Kidney (tissue), 14 donors: ENCODE results near the gene ENTR1. TPM values are rescaled to one million over a fixed set of nuclear protein-coding genes. Genes with fewer than 3 reads are reported as not detected.

Experiments
- DNase-seq, 5 donors: peaks; one replicate each; pipeline ENCODE4 v3.0.0-alpha.2; 2013 to 2020
- FAIRE-seq: peaks from 2 replicates; lab custom pipeline; 2012; peaks lifted over from hg19 to GRCh38; lab: Jason Lieb, UNC
- H3K27ac ChIP-seq, 2 donors: one replicate each; pipeline ENCODE4 v1.7.0; 2013; ENCODE audit warnings: low read depth in 2 of 2, low read length in 2 of 2, inconsistent platforms in 1 of 2
- H3K27me3 ChIP-seq: one replicate; pipeline ENCODE4 v1.7.1; 2013; ENCODE audit warnings: low read length, inconsistent platforms; ENCODE audit not compliant: control insufficient read depth, insufficient read depth
- H3K36me3 ChIP-seq, 3 donors: one replicate each; pipeline versions ENCODE4 v1.7.0 to v1.7.1; 2013; ENCODE audit warnings: low read length in 3 of 3, control low read depth in 1 of 3, inconsistent platforms in 1 of 3; ENCODE audit not compliant: insufficient read depth in 3 of 3, control insufficient read depth in 2 of 3
- H3K4me1 ChIP-seq, 3 donors: one replicate each; pipeline versions ENCODE4 v1.7.0 to v1.7.1; 2013; ENCODE audit warnings: low read length in 3 of 3, inconsistent platforms in 1 of 3, low read depth in 1 of 3; ENCODE audit not compliant: control insufficient read depth in 2 of 3, insufficient read depth in 2 of 3
- H3K4me3 ChIP-seq, 3 donors: one replicate each; pipeline versions ENCODE4 v1.7.0 to v1.8.1; 2013; ENCODE audit warnings: low read length in 3 of 3, control low read depth in 1 of 3, inconsistent platforms in 1 of 3
- H3K9ac ChIP-seq, 3 donors: one replicate each; pipeline versions ENCODE4 v1.7.0 to v1.7.1; 2013; ENCODE audit warnings: low read length in 3 of 3, control low read depth in 1 of 3, inconsistent platforms in 1 of 3
- H3K9me3 ChIP-seq, 3 donors: one replicate each; pipeline versions ENCODE4 v1.7.0 to v1.7.1; 2013; ENCODE audit warnings: low read length in 3 of 3, control low read depth in 1 of 3, inconsistent platforms in 1 of 3; ENCODE audit not compliant: control insufficient read depth in 2 of 3, insufficient read depth in 1 of 3
- intact Hi-C: fragments of 100-400 bp; cut with DNase I; formaldehyde crosslinking; loops from one replicate; pipeline ENCODE4 v1.11.1; 2022
- polyA plus RNA-seq: library from polyadenylated mRNA; stranded (reverse); fragments of 350-450 nt; fragmentation: Illumina TruSeq; extraction: RNeasy Lipid Tissue Mini Kit (QIAGEN cat#74804); gene quantifications from one replicate; pipeline ENCODE4 v1.2.3, GENCODE V29; 2014; ENCODE audit warnings: low read depth, low replicate concordance; ENCODE audit not compliant: insufficient read depth
- total RNA-seq: library from RNA; stranded (reverse); fragmentation: NEBNext Ultra II Directional; extraction: Animal tissue kit (Norgen Biotek cat#: 25700); gene quantifications from one replicate; pipeline ENCODE4 v1.2.1, GENCODE V29; 2021
- TF ChIP-seq, protein P1 (sequence below): IDR thresholded peaks from 3 replicates; pipeline ENCODE4 v1.5.1; 2012; ENCODE audit warnings: mild to moderate bottlenecking, moderate library complexity, borderline replicate concordance; ENCODE audit not compliant: insufficient read depth; ENCODE audit errors: extremely low read depth
- donor health status: control.
- donor health status: control.
- donor health status: control.
- donor health status: control.
- donor health status: control.
- donor health status: DM: yes; HTN: yes; CAD: no.
- donor health status: Normal renal cell carcinoma (clear cell type).

Gene ENTR1
- total and polyA plus RNA-seq, 2 donors from 2014 or later = 25.9 to 36.2 TPM

DNA sequence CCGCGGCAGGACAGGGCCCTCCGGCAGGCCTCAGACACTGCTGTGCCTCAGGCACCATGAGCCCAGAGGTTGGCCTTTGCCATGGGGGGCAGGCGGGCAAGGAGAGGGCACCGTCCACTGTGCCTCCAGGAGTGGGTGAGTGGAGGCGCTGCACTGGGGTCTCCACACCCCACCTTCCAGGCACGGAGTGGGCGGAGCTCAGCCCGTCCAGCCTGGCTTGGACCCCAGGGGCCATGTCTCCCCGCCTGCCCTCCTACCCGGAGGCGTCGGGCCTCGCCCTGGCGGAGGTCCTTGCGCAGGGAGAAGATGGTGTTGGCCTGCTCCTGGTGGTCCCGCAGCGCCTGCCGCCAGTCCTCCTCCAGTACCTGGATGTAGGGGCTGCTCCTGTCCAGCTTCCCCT is 40.4 kb downstream of the ENTR1 start:
- FAIRE-seq (no peak), DNase-seq (peak in 1 of 5 donors; percentile 49)
- Histone ChIP-seq H3K36me3 (no peaks in the 10 kb centered on the region), H3K9ac (no peak overlapping the region), H3K4me1 (peaks cover 0 to 14% (median 3%) of the 10 kb centered on the region in 3 donors), H3K9me3 (no peaks in the 10 kb centered on the region), H3K4me3 (no peak overlapping the region), H3K27ac (no peak overlapping the region), H3K27me3 (no peaks in the 10 kb centered on the region)
- TF ChIP-seq, protein P1, sequence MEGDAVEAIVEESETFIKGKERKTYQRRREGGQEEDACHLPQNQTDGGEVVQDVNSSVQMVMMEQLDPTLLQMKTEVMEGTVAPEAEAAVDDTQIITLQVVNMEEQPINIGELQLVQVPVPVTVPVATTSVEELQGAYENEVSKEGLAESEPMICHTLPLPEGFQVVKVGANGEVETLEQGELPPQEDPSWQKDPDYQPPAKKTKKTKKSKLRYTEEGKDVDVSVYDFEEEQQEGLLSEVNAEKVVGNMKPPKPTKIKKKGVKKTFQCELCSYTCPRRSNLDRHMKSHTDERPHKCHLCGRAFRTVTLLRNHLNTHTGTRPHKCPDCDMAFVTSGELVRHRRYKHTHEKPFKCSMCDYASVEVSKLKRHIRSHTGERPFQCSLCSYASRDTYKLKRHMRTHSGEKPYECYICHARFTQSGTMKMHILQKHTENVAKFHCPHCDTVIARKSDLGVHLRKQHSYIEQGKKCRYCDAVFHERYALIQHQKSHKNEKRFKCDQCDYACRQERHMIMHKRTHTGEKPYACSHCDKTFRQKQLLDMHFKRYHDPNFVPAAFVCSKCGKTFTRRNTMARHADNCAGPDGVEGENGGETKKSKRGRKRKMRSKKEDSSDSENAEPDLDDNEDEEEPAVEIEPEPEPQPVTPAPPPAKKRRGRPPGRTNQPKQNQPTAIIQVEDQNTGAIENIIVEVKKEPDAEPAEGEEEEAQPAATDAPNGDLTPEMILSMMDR = no peak
- intact Hi-C loops = no loop called here

DNA sequence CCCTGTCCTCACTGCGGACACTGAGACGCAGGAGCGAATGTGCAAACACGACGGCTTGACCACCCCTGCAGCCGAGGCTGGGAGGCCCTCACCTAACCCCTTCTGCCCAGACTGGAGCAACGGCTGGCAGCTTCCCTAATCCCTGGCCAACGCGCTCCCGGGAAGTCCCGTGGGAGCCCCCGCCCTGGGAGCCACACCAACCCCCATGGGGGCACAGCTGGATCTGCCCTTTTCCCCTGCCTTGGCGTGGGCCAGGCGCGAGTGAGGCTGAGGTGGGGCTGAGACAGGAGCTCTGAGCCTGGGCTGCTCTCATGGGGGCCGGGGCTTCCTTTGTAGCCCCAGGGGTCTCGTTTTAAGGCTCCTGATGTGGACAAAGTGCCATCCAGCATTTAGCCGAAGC is 42.2 kb downstream of the ENTR1 start:
- intact Hi-C loops = no loop called here

DNA sequence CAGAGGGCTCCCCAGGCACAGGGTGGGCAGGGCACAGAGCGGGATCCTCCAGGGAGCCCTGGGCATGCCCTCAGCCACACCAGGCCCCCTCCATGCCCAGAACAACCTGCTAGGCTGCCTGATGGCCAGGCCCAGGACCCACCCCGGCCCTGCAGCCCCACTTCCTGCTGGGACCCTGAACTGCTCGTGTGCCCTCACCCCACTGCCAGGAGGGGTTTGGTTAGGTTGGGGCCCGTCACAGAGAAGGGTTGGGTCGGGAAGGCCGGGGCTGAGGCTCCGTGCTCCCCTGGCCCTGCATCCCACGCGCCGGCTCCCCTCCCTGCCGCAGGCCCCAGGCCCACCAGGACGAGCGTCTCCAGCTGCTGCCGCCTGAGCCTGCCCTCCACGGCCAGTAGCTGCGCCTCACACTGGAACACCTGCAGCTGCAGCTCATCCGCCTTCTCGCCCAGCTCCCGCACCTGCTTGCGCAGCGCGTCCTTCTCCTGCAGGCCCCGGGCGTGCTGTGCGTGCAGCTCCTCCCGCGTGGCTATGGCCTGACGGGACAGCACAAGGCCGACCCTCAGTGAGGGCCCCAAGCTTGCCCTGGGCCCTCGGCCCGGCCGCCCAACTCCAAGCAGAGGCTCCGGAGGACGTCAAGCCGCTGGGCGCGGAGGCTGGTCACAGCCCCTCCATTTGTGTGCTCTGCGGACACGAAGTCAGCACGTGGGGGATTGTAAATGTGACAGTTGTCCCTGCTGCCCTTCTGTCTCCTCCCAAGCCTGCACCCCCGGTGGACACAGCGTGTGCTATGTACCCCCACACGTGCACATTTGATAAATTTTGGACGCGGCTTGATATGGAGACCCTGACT is 42.9 kb downstream of the ENTR1 start:
- H3K27me3 ChIP-seq = no peaks in the 10 kb centered on the region
- intact Hi-C loops = no loop called here
- H3K9ac ChIP-seq = no peak overlapping the region
- H3K4me1 ChIP-seq = peaks cover 0 to 14% (median 0%) of the 10 kb centered on the region in 3 donors
- H3K9me3 ChIP-seq = no peaks in the 10 kb centered on the region
- H3K4me3 ChIP-seq = no peak overlapping the region
- FAIRE-seq (no peak), DNase-seq (peak in 1 of 5 donors; percentile 63)
- H3K36me3 ChIP-seq = no peaks in the 10 kb centered on the region
- H3K27ac ChIP-seq = no peak overlapping the region
- TF ChIP-seq, protein P1 = no peak

More for the DNA sequence above, 42.2 kb downstream of the ENTR1 start:
- Histone ChIP-seq H3K9me3 (no peaks in the 10 kb centered on the region), H3K27ac (no peak overlapping the region), H3K9ac (no peak overlapping the region), H3K36me3 (no peaks in the 10 kb centered on the region), H3K27me3 (no peaks in the 10 kb centered on the region), H3K4me3 (no peak overlapping the region), H3K4me1 (peaks cover 0 to 17% (median 3%) of the 10 kb centered on the region in 3 donors)
- FAIRE-seq (no peak), DNase-seq (peak in 1 of 5 donors; percentile 45)
- TF ChIP-seq, protein P1 = no peak
